Measurements from ENCODE around the gene ABHD12B.

Gene ABHD12B

DNA sequence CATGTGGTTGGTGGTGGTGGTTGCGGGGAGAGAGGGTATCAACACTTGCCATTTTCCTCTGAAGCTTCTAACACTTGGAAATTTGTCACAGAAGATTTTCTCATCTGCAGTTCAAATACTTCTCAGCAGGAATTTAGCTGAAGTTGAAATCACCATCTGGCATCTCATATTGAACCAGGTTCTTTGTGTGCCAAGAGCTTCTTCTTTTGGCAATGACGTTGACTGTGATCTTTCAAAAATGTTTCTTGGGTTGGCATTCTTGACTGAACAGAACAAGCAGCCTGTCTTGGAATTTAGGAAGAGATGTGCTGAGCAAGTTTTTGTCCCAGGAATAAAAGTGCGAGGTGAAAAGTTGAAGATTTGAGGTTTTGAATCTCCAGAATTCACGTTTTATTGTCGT, 32.2 kb upstream of the ABHD12B start:
- Histone ChIP-seq H3K4me2 (ENCODE audit: low read depth, low read length) (no peak overlapping the region), H2AFZ (ENCODE audit: low read length) (no peak overlapping the region), H3K27ac (ENCODE audit: low read length) (no peak overlapping the region), H4K20me1 (ENCODE audit: insufficient read depth, low read length) (no peaks in the 10 kb centered on the region), H3K4me3 (ENCODE audit: low read length) (no peak overlapping the region), H3K9me3 (replicated peaks; ENCODE audit: insufficient read depth, low read length) (no peaks in the 10 kb centered on the region), H3K9ac (ENCODE audit: low read length) (no peak overlapping the region), H3K27me3 (replicated peaks; ENCODE audit: insufficient read depth, low read length) (no peaks in the 10 kb centered on the region), H3K79me2 (ENCODE audit: low read length) (no peaks in the 10 kb centered on the region), H3F3A (ENCODE audit: insufficient read depth, low read length) (no peaks in the 10 kb centered on the region), H3K4me1 (ENCODE audit: low read length) (peaks cover 12% of the 10 kb centered on the region), H3K36me3 (replicated peaks; ENCODE audit: insufficient read depth, low read length) (no peaks in the 10 kb centered on the region), H3K9me2 (replicated peaks; ENCODE audit: insufficient read depth, low read length) (no peaks in the 10 kb centered on the region)
- no peak for DNase-seq
- TF ChIP-seq, protein P1, sequence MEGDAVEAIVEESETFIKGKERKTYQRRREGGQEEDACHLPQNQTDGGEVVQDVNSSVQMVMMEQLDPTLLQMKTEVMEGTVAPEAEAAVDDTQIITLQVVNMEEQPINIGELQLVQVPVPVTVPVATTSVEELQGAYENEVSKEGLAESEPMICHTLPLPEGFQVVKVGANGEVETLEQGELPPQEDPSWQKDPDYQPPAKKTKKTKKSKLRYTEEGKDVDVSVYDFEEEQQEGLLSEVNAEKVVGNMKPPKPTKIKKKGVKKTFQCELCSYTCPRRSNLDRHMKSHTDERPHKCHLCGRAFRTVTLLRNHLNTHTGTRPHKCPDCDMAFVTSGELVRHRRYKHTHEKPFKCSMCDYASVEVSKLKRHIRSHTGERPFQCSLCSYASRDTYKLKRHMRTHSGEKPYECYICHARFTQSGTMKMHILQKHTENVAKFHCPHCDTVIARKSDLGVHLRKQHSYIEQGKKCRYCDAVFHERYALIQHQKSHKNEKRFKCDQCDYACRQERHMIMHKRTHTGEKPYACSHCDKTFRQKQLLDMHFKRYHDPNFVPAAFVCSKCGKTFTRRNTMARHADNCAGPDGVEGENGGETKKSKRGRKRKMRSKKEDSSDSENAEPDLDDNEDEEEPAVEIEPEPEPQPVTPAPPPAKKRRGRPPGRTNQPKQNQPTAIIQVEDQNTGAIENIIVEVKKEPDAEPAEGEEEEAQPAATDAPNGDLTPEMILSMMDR (IDR thresholded peaks at IDR 0.05; ENCODE audit: low read length) = no peak
- no peak for TF ChIP-seq EZH2 (optimal IDR thresholded peaks at IDR 0.05; ENCODE audit: low read depth, low read length)
- TF ChIP-seq EZH2phosphoT487 (IDR thresholded peaks at IDR 0.05; ENCODE audit: low read length) = no peak

GRCh38 chr14:50844391-50844790, 27.5 kb upstream of the ABHD12B start:
- Histone ChIP-seq H4K20me1 (ENCODE audit: insufficient read depth, low read length) (no peaks in the 10 kb centered on the region), H3K4me1 (ENCODE audit: low read length) (peaks cover 3% of the 10 kb centered on the region; the same call in 1 of the 2 replicates), H3K9ac (ENCODE audit: low read length) (no peak overlapping the region), H3K36me3 (replicated peaks; ENCODE audit: insufficient read depth, low read length) (no peaks in the 10 kb centered on the region), H3K79me2 (ENCODE audit: low read length) (no peaks in the 10 kb centered on the region), H3K4me2 (ENCODE audit: low read depth, low read length) (no peak overlapping the region), H3K9me3 (replicated peaks; ENCODE audit: insufficient read depth, low read length) (no peaks in the 10 kb centered on the region), H3K27me3 (replicated peaks; ENCODE audit: insufficient read depth, low read length) (no peaks in the 10 kb centered on the region), H3F3A (ENCODE audit: insufficient read depth, low read length) (no peaks in the 10 kb centered on the region), H3K4me3 (ENCODE audit: low read length) (no peak overlapping the region), H2AFZ (ENCODE audit: low read length) (no peak overlapping the region), H3K9me2 (replicated peaks; ENCODE audit: insufficient read depth, low read length) (no peaks in the 10 kb centered on the region), H3K27ac (ENCODE audit: low read length) (no peak overlapping the region)
- no peak for DNase-seq
- no peak for TF ChIP-seq EZH2phosphoT487 (IDR thresholded peaks at IDR 0.05; ENCODE audit: low read length)
- TF ChIP-seq, protein P1 (IDR thresholded peaks at IDR 0.05; ENCODE audit: low read length) = no peak
- no peak for TF ChIP-seq EZH2 (optimal IDR thresholded peaks at IDR 0.05; ENCODE audit: low read depth, low read length)

DNA sequence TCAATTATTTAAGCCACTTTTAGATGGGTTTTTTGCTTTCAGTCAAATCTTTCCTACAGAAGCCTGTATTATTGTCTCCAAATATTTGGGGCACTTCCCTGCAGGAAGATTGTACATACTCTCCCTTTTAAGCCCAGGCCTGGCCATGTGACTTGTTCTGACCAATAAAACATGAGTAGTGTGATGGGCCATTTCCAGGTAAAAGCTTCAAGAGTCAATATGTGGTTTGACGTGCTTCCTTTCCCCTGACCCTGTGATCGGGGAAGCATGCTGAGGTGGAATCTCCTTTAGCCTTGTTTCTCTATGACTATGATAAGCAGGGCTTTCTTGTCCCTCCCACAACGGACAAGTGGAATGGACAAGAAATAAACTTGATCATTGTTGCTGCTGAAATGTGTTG, 26.7 kb upstream of the ABHD12B start:
- no peaks in the 10 kb centered on the region for H3K79me2 ChIP-seq (ENCODE audit: low read length)
- H3K4me3 ChIP-seq (ENCODE audit: low read length) = no peak overlapping the region
- no peak overlapping the region for H2AFZ ChIP-seq (ENCODE audit: low read length)
- DNase-seq = no peak
- no peaks in the 10 kb centered on the region for H3K4me1 ChIP-seq (ENCODE audit: low read length)
- TF ChIP-seq EZH2 (optimal IDR thresholded peaks at IDR 0.05; ENCODE audit: low read depth, low read length) (no peak), EZH2phosphoT487 (IDR thresholded peaks at IDR 0.05; ENCODE audit: low read length) (no peak)
- TF ChIP-seq, protein P1 (IDR thresholded peaks at IDR 0.05; ENCODE audit: low read length) = no peak
- H3K4me2 ChIP-seq (ENCODE audit: low read depth, low read length) = no peak overlapping the region
- no peak overlapping the region for H3K9ac ChIP-seq (ENCODE audit: low read length)
- no peaks in the 10 kb centered on the region for H3K27me3 ChIP-seq (replicated peaks; ENCODE audit: insufficient read depth, low read length)
- no peaks in the 10 kb centered on the region for H3K9me2 ChIP-seq (replicated peaks; ENCODE audit: insufficient read depth, low read length)
- no peak overlapping the region for H3K27ac ChIP-seq (ENCODE audit: low read length)
- no peaks in the 10 kb centered on the region for H3F3A ChIP-seq (ENCODE audit: insufficient read depth, low read length)
- no peaks in the 10 kb centered on the region for H4K20me1 ChIP-seq (ENCODE audit: insufficient read depth, low read length)
- no peaks in the 10 kb centered on the region for H3K36me3 ChIP-seq (replicated peaks; ENCODE audit: insufficient read depth, low read length)
- no peaks in the 10 kb centered on the region for H3K9me3 ChIP-seq (replicated peaks; ENCODE audit: insufficient read depth, low read length)

All from MM.1S (cell line).